Stomach (tissue), 9 donors: Measurements from ENCODE around the gene FAM193B. TPM values are rescaled to one million over a fixed set of nuclear protein-coding genes. Genes with fewer than 3 reads are reported as not detected.

Experiments
- DNase-seq, 2 donors: peaks; one replicate each; pipeline versions ENCODE4 v3.0.0 to v3.0.0-alpha.2; 2013 to 2019
- H3K27ac ChIP-seq, 5 donors: fragments of 200-600 bp in 4 of 5; sonication (generic) in 4 of 5; one replicate each; pipeline ENCODE4 v1.5.1; 2013 to 2019; ENCODE audit warnings: mild to moderate bottlenecking in 1 of 5, moderate library complexity in 1 of 5
- H3K27me3 ChIP-seq, 3 donors: fragments of 200-600 bp; sonication (generic); one replicate each; pipeline ENCODE4 v1.5.1; 2017 to 2019; ENCODE audit warnings: mixed run types in 1 of 3
- H3K36me3 ChIP-seq, 4 donors: fragments of 200-600 bp; sonication (generic); 1 replicate in 3 of 4; 2 replicates in 1 of 4; pipeline ENCODE4 v1.5.1; 2016 to 2019
- H3K4me1 ChIP-seq, 4 donors: fragments of 200-600 bp; sonication (generic); one replicate each; pipeline ENCODE4 v1.5.1; 2016 to 2019
- H3K4me3 ChIP-seq, 4 donors: fragments of 200-600 bp; sonication (generic) in 3 of 4; one replicate each; pipeline ENCODE4 v1.5.1; 2016 to 2019; ENCODE audit warnings: mild to moderate bottlenecking in 1 of 4
- H3K9me3 ChIP-seq, 4 donors: fragments of 200-600 bp; sonication (generic); one replicate each; pipeline ENCODE4 v1.5.1; 2016 to 2019
- EP300 ChIP-seq: sonication (generic); formaldehyde crosslinking; IDR thresholded peaks from one replicate; pipeline ENCODE4 v1.6.1; 2017; ENCODE audit warnings: antibody characterized with exemption
- POLR2A ChIP-seq, 4 donors: fragments of 450-650 bp; IDR thresholded peaks; one replicate each; pipeline ENCODE4 v1.6.1; 2016; ENCODE audit warnings: antibody characterized with exemption in 4 of 4, control low read depth in 2 of 4, mild to moderate bottlenecking in 1 of 4, moderate library complexity in 1 of 4
- POLR2AphosphoS5 ChIP-seq, 3 donors: sonication (generic); formaldehyde crosslinking; IDR thresholded peaks; one replicate each; pipeline ENCODE4 v1.6.1; 2016; ENCODE audit warnings: antibody characterized with exemption in 3 of 3
- WGBS, 5 donors: extraction: QIAGEN DNeasy Blood & Tissue Kit in 3 of 5; methylation state at CpG; one replicate each; pipeline versions ENCODE4 v1.1.5 to v1.1.7; 2013 to 2018; 5-methylcytosine and 5-hydroxymethylcytosine counted together
- intact Hi-C: fragments of 100-400 bp; cut with DNase I; formaldehyde crosslinking; loops from one replicate; pipeline ENCODE4 v1.15.1; 2023; ENCODE audit warnings: low total_unique reads
- polyA plus RNA-seq, 3 donors: library from polyadenylated mRNA; stranded (reverse); fragments of 200-250 nt; gene quantifications; one replicate each; pipeline ENCODE4 v1.2.3, GENCODE V29; 2013
- total RNA-seq, 5 donors: library from RNA; depleted of rRNA; stranded (reverse); fragments of >200 nt; gene quantifications; one replicate each; pipeline versions ENCODE4 v1.1.0 to v1.2.3, GENCODE V29; 2014 to 2016
- TF ChIP-seq, protein P1 (sequence below), 7 experiments: fragments of 450-650 bp in 4 of 7; fragments of 200-600 bp in 3 of 7; sonication (generic) in 3 of 7; IDR thresholded peaks; one replicate each; pipeline ENCODE4 v1.5.1; 2016 to 2019; ENCODE audit warnings: antibody characterized with exemption in 7 of 7, control low read depth in 2 of 7, mild to moderate bottlenecking in 1 of 7
- donor health status: healthy with polysubstance abuse.
- donor health status: Bipolar disorder and iron deficiency.
- donor health status: healthy.

The FAM193B gene
- total and polyA plus RNA-seq, 8 donors, result 40.4 to 316 (median 138) TPM

DNA sequence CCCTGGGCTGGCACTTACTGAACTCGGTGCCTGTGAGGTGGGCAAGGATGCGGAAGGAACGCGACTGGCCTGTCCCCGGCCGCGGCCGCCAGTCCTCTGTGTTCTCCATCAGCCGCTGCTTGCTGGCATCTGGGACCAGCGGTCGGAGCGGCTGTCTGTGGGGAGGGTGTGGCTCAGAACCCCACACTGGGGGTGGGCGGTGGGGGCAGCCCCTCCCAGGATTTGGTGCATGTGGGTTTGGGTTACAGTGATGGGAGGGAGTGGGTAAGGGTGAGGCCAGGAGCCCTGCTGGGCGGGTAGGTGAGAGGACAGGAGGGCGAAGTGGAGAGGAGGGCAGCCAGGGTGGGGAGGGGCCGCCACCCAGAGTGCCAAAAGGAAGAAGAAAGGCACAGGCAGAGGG lies 63.4 kb downstream of the FAM193B start:
- intact Hi-C loops, result no loop called here
- H3K27me3 ChIP-seq, result no peaks in the 10 kb centered on the region
- no peak for DNase-seq
- no peaks in the 10 kb centered on the region for H3K9me3 ChIP-seq
- H3K36me3 ChIP-seq, result peaks cover 27 to 69% (median 61%) of the 10 kb centered on the region in 4 donors
- peak overlapping the region in 3 of 5 donors; percentile 44 to 90 (median 89) for H3K27ac ChIP-seq
- TF ChIP-seq POLR2AphosphoS5 (IDR thresholded peaks at IDR 0.05) (no peak), POLR2A (IDR thresholded peaks at IDR 0.05) (no peak), EP300 (no peak)
- TF ChIP-seq, protein P1, sequence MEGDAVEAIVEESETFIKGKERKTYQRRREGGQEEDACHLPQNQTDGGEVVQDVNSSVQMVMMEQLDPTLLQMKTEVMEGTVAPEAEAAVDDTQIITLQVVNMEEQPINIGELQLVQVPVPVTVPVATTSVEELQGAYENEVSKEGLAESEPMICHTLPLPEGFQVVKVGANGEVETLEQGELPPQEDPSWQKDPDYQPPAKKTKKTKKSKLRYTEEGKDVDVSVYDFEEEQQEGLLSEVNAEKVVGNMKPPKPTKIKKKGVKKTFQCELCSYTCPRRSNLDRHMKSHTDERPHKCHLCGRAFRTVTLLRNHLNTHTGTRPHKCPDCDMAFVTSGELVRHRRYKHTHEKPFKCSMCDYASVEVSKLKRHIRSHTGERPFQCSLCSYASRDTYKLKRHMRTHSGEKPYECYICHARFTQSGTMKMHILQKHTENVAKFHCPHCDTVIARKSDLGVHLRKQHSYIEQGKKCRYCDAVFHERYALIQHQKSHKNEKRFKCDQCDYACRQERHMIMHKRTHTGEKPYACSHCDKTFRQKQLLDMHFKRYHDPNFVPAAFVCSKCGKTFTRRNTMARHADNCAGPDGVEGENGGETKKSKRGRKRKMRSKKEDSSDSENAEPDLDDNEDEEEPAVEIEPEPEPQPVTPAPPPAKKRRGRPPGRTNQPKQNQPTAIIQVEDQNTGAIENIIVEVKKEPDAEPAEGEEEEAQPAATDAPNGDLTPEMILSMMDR (IDR thresholded peaks at IDR 0.05), result no peak
- H3K4me1 ChIP-seq, result peaks cover 36 to 78% (median 56%) of the 10 kb centered on the region in 4 donors
- H3K4me3 ChIP-seq, result no peak overlapping the region
- 85 to 94% (median 92%) methylated on average over 16 of the region's 16 CpGs for WGBS, 5 donors

GRCh38 chr5:177490311-177490991 lies 63.9 kb downstream of the FAM193B start:
- DNase-seq, result no peak
- H3K36me3 ChIP-seq, result peaks cover 27 to 75% (median 63%) of the 10 kb centered on the region in 4 donors
- no peaks in the 10 kb centered on the region for H3K9me3 ChIP-seq
- H3K4me1 ChIP-seq, result peaks cover 30 to 77% (median 53%) of the 10 kb centered on the region in 4 donors
- no peak for TF ChIP-seq EP300
- TF ChIP-seq POLR2AphosphoS5 (IDR thresholded peaks at IDR 0.05), result no peak
- TF ChIP-seq, protein P1 (IDR thresholded peaks at IDR 0.05), result no peak
- TF ChIP-seq POLR2A (IDR thresholded peaks at IDR 0.05), result no peak
- peak overlapping the region in 3 of 5 donors; percentile 44 to 90 (median 89) for H3K27ac ChIP-seq
- intact Hi-C loops, result no loop called here
- H3K4me3 ChIP-seq, result no peak overlapping the region
- WGBS, 5 donors, result 81 to 91% (median 90%) methylated on average over 13 to 15 of the region's 15 CpGs
- H3K27me3 ChIP-seq, result no peaks in the 10 kb centered on the region

DNA sequence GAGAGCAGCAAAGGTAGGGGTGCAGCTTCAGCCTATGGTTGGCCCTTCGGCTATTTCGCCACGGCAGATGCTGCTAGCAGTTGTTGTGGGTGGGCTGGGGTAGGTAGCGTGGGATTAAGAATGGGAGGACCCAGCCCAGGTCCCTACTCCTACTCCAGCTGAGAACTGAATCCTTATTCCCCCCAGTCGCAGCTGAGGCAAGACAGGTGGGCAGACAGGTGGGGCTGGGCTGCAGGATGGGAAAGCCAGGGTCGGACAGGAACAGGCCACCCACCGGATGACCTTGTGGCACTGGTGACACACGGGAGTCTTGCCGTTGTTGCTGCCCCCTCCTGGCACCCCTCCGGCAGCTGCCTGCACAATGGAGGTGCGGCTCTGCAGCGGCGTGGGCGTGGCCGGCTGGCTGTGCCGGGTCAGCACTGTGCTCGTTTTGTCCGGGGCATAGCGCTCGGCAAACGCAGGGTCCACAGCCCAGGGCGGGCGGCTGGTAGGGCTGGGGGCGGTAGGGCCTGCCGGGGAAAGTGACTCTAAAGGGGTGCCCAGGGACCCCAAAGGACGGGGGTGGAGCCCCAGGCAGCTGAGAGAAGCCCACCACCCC lies 65.1 kb downstream of the FAM193B start:
- Histone ChIP-seq H3K4me3 (no peak overlapping the region), H3K9me3 (no peaks in the 10 kb centered on the region), H3K4me1 (peaks cover 18 to 77% (median 47%) of the 10 kb centered on the region in 4 donors), H3K27ac (peak overlapping the region in 2 of 5 donors; percentile 89 to 90), H3K27me3 (no peaks in the 10 kb centered on the region), H3K36me3 (peaks cover 28 to 87% (median 74%) of the 10 kb centered on the region in 4 donors)
- 28 to 54% (median 46%) methylated on average over 23 to 26 of the region's 26 CpGs for WGBS, 5 donors
- peak; percentile 68 to 86 for DNase-seq
- intact Hi-C loops, result no loop called here
- TF ChIP-seq POLR2AphosphoS5 (IDR thresholded peaks at IDR 0.05), result peak in 1 of 3 donors; percentile 40
- no peak for TF ChIP-seq EP300
- TF ChIP-seq, protein P1 (IDR thresholded peaks at IDR 0.05), result peak in 1 of 7 experiments; percentile 19
- TF ChIP-seq POLR2A (IDR thresholded peaks at IDR 0.05), result no peak

- 77 to 93% (median 88%) methylated on average over 3 to 15 of the region's 15 CpGs for WGBS, 5 donors
- DNase-seq, result no peak
- TF ChIP-seq POLR2AphosphoS5 (IDR thresholded peaks at IDR 0.05) (no peak), POLR2A (IDR thresholded peaks at IDR 0.05) (no peak), EP300 (no peak)
- TF ChIP-seq, protein P1 (IDR thresholded peaks at IDR 0.05), result no peak
- Histone ChIP-seq H3K27me3 (no peaks in the 10 kb centered on the region), H3K36me3 (peaks cover 40 to 99% (median 84%) of the 10 kb centered on the region in 4 donors), H3K4me1 (peaks cover 8 to 77% (median 42%) of the 10 kb centered on the region in 4 donors), H3K27ac (peak overlapping the region in 1 of 5 donors; percentile 46), H3K9me3 (no peaks in the 10 kb centered on the region), H3K4me3 (no peak overlapping the region)
- intact Hi-C loops, result no loop called here
These were observed 66.4 kb downstream of the FAM193B start for GRCh38 chr5:177487975-177488374.
